ENCODE measurements around the gene KRT4. TPM values are rescaled to one million over a fixed set of nuclear protein-coding genes. Genes with fewer than 3 reads are reported as not detected.

Gene KRT4
- total RNA-seq, 1 experiment from 2014 or later: not detected

DNA sequence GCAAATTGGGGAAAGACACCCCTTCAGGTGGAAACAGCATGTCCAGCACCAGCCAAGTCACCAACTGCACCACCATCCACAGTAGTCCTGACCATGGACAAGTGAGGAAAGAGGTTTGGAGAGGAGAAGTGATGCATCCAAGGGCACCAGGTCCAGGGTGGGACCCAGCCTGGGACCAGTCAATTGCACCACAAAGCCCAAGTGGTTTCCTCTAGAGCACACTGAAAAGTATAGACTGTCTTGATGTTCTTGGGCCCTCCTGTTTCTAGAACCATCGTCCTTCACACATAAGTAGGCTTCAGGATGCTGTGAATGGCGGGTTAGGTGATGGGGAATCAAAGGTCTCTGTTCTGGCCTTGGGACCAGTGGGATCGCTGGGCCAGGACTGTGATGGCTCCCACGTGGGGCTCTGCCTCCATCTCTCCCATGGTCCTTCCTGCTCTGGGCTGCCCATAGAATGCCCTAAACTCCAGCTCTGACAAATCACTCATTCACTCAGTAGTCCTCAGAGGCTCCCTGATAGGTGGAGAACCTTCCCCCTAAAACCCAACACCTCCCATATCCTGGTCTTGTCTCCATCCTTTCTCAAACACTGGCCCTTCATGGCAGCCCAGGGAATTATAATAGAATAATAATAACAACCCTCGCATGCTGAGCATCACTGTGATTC lies 11.0 kb upstream of the KRT4 start:
- peak overlapping the region in 1 of 3 experiments; percentile 20; a peak in 1 of 7 replicates for H3K27ac Mint-ChIP-seq
- H4K91ac ChIP-seq (ENCODE audit: insufficient read length, low read depth, low read length): no peak overlapping the region

More for the DNA sequence above, 11.0 kb upstream of the KRT4 start:
- Histone ChIP-seq H2BK120ac (ENCODE audit: low read depth, low read length, poor library complexity, severe bottlenecking) (no peak overlapping the region), H3T11ph (ENCODE audit: low read length) (no peak overlapping the region), H4K20me1 (ENCODE audit: control insufficient read depth, insufficient read depth, insufficient read length) (no peaks in the 10 kb centered on the region), H3K27me3 (ENCODE audit: insufficient read depth, low read length) (no peaks in the 10 kb centered on the region), H2AK5ac (ENCODE audit: insufficient read length, low read length) (no peak overlapping the region), H3K18ac (ENCODE audit: insufficient read length, low read depth, low read length) (no peak overlapping the region), H3K23ac (ENCODE audit: insufficient read length, low read depth, low read length) (no peak overlapping the region), H3K14ac (ENCODE audit: insufficient read depth, low read length) (no peak overlapping the region), H3K4me2 (ENCODE audit: insufficient read depth, insufficient read length, low read length) (no peak overlapping the region), H2BK5ac (ENCODE audit: insufficient read length, low read length) (no peak overlapping the region), H3K4ac (ENCODE audit: low read depth, low read length) (no peak overlapping the region), H3K56ac (ENCODE audit: insufficient read length, low read depth, low read length) (no peak overlapping the region), H2BK15ac (ENCODE audit: low read depth, low read length) (no peak overlapping the region), H3K79me2 (ENCODE audit: insufficient read depth, low read length) (no peaks in the 10 kb centered on the region), H4K8ac (replicated peaks; ENCODE audit: insufficient read length, low read depth, low read length) (no peak overlapping the region), H3K9me3 (ENCODE audit: control insufficient read depth, low read depth, low read length) (no peaks in the 10 kb centered on the region), H3K9ac (ENCODE audit: extremely low read depth, insufficient read length, low read length) (no peak overlapping the region), H3K23me2 (ENCODE audit: insufficient read length, low read depth, low read length, poor library complexity, severe bottlenecking) (no peaks in the 10 kb centered on the region), H3K79me1 (ENCODE audit: insufficient read depth, low read depth, low read length, poor library complexity, severe bottlenecking) (no peaks in the 10 kb centered on the region), H2BK12ac (ENCODE audit: insufficient read length, low read depth, low read length) (no peak overlapping the region), H4K5ac (ENCODE audit: insufficient read length, low read depth, low read length) (no peak overlapping the region), H3K4me1 (ENCODE audit: insufficient read depth, low read length) (peaks cover 5% of the 10 kb centered on the region; the same call in 1 of the 2 replicates), H3K27ac (ENCODE audit: insufficient read length, low read depth, low read length) (no peak overlapping the region), H2AFZ (ENCODE audit: low read length) (no peak overlapping the region), H2BK20ac (ENCODE audit: low read depth, low read length, poor library complexity, severe bottlenecking) (no peak overlapping the region)
- H3K4me1 Mint-ChIP-seq: peaks cover 5 to 7% of the 10 kb centered on the region in 2 experiments; a peak in 3 of 4 replicates
- no peaks in the 10 kb centered on the region for H3K36me3 Mint-ChIP-seq (ENCODE audit: insufficient read depth in 1 of 3, low read depth in 3 of 3)
- no CpG with 5 or more reads among the region's 5 CpGs for WGBS (ENCODE audit: extremely low coverage, insufficient read length, low lambda C conversion rate)
- peaks cover 2% of the 10 kb centered on the region; the same call in 1 of the 2 replicates for H3K27me3 Mint-ChIP-seq (ENCODE audit: low read depth)
- no peak overlapping the region for H3K4me3 Mint-ChIP-seq
- TF ChIP-seq CTCF (conservative IDR thresholded peaks at IDR 0.05): no peak
- no peaks in the 10 kb centered on the region for H3K9me3 Mint-ChIP-seq
- DNase-seq: no peak

Data from H9 (cell line).